ENCODE measurements around the gene YTHDF1.
"Not testable (repeated sequence)": the region's sequence is repeated elsewhere in the genome, so short reads cannot be mapped to it uniquely, and the experiment has no call there.

The YTHDF1 gene

DNA sequence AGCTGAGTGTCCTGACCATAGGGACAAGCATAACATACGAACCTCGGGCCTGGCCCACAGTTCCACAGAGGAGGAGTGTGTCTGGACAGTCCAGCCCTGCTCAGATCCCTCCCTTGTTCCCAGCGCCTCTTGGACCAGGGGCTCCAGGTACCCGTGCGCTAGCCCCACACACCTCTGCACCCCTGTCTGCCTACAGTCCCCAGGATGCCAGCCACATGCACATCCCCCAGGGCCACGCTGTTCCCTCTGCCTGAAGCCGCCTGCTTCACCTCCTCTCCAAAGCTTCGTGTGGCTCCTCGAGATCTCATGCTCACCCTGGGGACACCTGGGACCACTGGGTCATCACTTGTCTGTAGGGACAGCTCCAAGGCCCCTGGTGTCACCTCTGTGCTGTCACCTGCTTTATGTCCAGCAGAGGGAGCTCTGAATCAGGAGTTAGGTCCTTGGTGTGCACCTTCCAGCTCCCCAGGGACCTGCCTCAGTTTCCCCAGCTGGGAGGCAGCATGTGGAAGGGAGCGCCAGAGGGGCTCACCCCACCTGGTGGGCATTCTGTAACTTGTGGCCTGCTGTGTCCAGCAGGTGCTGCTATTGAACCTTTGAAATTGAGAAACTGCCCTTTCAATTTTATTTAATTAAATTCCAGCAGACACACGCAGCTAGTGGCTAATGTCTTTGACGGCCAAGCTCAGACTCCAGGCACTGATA is 7.3 kb upstream of the YTHDF1 start:
- H3K9ac ChIP-seq: no peak overlapping the region

GRCh38 chr20:63222541-63222940 is 6.6 kb upstream of the YTHDF1 start:
- H3K4me3 ChIP-seq (ENCODE audit: low read depth, low read length): no peak overlapping the region
- no peak overlapping the region for H3K9ac ChIP-seq
- no peak overlapping the region for H2AFZ ChIP-seq
- H3K4me1 ChIP-seq: no peaks in the 10 kb centered on the region
- no peak overlapping the region for H3K4me2 ChIP-seq (ENCODE audit: low read length)
- H3K9me3 ChIP-seq (ENCODE audit: control insufficient read depth, low read length): no peaks in the 10 kb centered on the region
- H3K27me3 ChIP-seq (ENCODE audit: control insufficient read depth, insufficient read depth, low read length): no peaks in the 10 kb centered on the region
- no peaks in the 10 kb centered on the region for H3K36me3 ChIP-seq (ENCODE audit: control insufficient read depth, insufficient read depth, low read length)
- no peak overlapping the region for H3K27ac ChIP-seq
- H3K79me2 ChIP-seq: no peaks in the 10 kb centered on the region
- TF ChIP-seq, protein P1, sequence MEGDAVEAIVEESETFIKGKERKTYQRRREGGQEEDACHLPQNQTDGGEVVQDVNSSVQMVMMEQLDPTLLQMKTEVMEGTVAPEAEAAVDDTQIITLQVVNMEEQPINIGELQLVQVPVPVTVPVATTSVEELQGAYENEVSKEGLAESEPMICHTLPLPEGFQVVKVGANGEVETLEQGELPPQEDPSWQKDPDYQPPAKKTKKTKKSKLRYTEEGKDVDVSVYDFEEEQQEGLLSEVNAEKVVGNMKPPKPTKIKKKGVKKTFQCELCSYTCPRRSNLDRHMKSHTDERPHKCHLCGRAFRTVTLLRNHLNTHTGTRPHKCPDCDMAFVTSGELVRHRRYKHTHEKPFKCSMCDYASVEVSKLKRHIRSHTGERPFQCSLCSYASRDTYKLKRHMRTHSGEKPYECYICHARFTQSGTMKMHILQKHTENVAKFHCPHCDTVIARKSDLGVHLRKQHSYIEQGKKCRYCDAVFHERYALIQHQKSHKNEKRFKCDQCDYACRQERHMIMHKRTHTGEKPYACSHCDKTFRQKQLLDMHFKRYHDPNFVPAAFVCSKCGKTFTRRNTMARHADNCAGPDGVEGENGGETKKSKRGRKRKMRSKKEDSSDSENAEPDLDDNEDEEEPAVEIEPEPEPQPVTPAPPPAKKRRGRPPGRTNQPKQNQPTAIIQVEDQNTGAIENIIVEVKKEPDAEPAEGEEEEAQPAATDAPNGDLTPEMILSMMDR (IDR thresholded peaks at IDR 0.05): no peak

More for the DNA sequence above, 7.3 kb upstream of the YTHDF1 start:
- Histone ChIP-seq H3K36me3 (ENCODE audit: control insufficient read depth, insufficient read depth, low read length) (no peaks in the 10 kb centered on the region), H3K9me3 (ENCODE audit: control insufficient read depth, low read length) (no peaks in the 10 kb centered on the region), H3K4me1 (no peaks in the 10 kb centered on the region), H3K79me2 (no peaks in the 10 kb centered on the region), H3K27me3 (ENCODE audit: control insufficient read depth, insufficient read depth, low read length) (no peaks in the 10 kb centered on the region), H3K4me2 (ENCODE audit: low read length) (no peak overlapping the region), H3K4me3 (ENCODE audit: low read depth, low read length) (no peak overlapping the region), H2AFZ (no peak overlapping the region), H3K27ac (no peak overlapping the region)
- TF ChIP-seq, protein P1 (IDR thresholded peaks at IDR 0.05): peak; percentile 75

DNA sequence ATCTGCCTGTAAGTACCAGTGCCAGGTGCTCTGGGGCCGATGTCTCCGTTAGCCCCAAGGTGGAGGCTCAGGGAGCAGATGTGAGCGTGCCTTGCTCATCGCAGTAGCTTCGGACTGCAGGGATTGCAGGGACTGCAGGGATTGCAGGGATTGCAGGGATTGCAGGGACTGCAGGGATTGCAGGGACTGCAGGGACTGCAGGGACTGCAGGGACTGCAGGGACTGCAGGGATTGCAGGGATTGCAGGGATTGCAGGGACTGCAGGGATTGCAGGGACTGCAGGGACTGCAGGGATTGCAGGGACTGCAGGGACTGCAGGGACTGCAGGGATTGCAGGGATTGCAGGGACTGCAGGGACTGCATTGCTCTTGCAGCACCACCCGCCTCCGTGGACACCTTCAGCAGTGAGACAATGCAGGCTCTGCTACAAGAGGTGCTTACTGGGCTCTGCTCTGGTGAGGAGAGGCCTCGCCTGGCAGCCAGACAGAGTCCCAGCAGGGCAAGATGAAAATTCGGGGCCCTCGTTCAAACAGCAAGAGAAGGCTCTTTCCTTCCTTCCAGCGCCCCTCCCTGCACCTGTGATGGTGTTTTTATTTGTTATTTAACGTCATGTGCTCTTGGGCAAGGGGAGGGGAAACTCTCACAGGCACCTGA is 5.6 kb upstream of the YTHDF1 start:
- H3K9me3 ChIP-seq (ENCODE audit: control insufficient read depth, low read length); H3K27me3 ChIP-seq (ENCODE audit: control insufficient read depth, insufficient read depth, low read length); H2AFZ ChIP-seq; H3K4me2 ChIP-seq (ENCODE audit: low read length); H3K4me3 ChIP-seq (ENCODE audit: low read depth, low read length); H3K79me2 ChIP-seq; H3K36me3 ChIP-seq (ENCODE audit: control insufficient read depth, insufficient read depth, low read length); H3K9ac ChIP-seq; H3K4me1 ChIP-seq; H3K27ac ChIP-seq: not testable (repeated sequence)

DNA sequence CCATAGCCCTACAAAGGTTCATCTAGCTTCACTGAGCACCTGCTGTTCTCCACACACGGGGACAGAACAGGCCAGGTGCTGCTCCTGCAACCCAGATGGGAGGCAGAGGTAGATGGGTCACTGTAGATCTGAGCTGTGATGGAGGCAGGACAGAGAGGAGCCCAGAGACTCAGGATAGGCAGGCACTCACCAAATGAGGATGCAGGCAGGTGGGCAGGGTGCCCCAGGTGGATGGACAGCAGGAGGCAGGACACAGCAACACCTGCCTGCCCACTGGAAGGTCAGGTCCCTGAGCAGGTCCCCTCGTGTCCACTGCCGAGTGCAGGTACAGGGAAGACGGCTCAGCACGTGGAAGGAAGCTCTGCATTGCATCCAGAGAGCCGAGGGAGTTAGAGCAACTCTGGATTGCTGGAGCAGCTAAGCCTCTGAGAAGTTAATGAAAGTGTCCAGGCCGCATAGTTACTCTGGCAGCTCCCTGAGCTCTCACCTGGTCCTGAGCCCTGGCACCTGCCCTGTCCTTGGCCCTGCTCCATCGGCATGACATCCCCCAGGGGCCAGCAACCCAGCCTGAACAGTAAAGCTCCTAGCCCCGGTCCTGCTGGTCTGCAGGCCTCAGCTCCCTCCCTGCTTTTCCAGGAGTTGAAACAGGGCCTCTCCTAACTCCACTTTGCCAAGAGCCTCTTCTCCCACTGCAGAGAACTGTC is 4.9 kb upstream of the YTHDF1 start:
- Histone ChIP-seq H3K27me3 (ENCODE audit: control insufficient read depth, insufficient read depth, low read length) (no peaks in the 10 kb centered on the region), H3K4me3 (ENCODE audit: low read depth, low read length) (no peak overlapping the region), H3K79me2 (no peaks in the 10 kb centered on the region), H3K36me3 (ENCODE audit: control insufficient read depth, insufficient read depth, low read length) (no peaks in the 10 kb centered on the region), H3K9me3 (ENCODE audit: control insufficient read depth, low read length) (no peaks in the 10 kb centered on the region), H2AFZ (no peak overlapping the region), H3K9ac (no peak overlapping the region), H3K4me2 (ENCODE audit: low read length) (no peak overlapping the region), H3K27ac (no peak overlapping the region), H3K4me1 (peaks cover 6% of the 10 kb centered on the region)
- TF ChIP-seq, protein P1 (IDR thresholded peaks at IDR 0.05): no peak

DNA sequence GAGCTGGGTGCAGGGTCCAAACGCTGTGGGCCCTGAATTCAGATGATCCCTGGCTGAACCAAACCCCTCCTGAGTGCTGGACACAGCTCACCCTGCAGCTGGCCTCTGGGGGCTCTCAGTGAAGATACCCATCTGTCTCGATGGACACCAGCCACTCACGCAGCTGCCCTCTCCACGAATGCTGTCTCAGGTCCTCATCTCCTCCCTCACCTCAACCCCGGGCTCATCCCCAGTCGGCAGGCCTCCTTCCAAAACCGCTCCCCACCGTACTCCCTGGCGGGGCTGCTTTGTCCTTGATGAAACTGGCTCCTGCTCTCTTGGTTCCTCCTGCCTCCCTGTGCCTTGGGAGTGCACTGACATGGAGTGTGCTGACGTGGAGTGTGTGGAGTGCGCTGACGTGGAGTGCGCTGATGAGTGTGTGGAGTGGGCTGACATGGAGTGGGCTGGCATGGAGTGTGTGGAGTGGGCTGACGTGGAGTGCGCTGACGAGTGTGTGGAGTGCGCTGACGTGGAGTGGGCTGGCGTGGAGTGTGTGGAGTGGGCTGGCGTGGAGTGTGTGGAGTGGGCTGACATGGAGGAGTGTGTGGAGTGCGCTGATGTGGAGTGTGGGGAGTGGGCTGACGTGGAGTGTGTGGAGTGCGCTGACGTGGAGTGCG is 4.1 kb upstream of the YTHDF1 start:
- TF ChIP-seq, protein P1 (IDR thresholded peaks at IDR 0.05): no peak

More for the DNA sequence above, 4.1 kb upstream of the YTHDF1 start:
- peaks cover 7% of the 10 kb centered on the region for H3K79me2 ChIP-seq
- H3K4me3 ChIP-seq (ENCODE audit: low read depth, low read length): no peak overlapping the region
- H3K9me3 ChIP-seq (ENCODE audit: control insufficient read depth, low read length): no peaks in the 10 kb centered on the region
- H3K4me2 ChIP-seq (ENCODE audit: low read length): no peak overlapping the region
- no peak overlapping the region for H2AFZ ChIP-seq
- H3K36me3 ChIP-seq (ENCODE audit: control insufficient read depth, insufficient read depth, low read length): no peaks in the 10 kb centered on the region
- peaks cover 6% of the 10 kb centered on the region for H3K4me1 ChIP-seq
- no peaks in the 10 kb centered on the region for H3K27me3 ChIP-seq (ENCODE audit: control insufficient read depth, insufficient read depth, low read length)
- no peak overlapping the region for H3K9ac ChIP-seq
- H3K27ac ChIP-seq: no peak overlapping the region
